ENCODE data around the gene ADAMTS10.
"Not testable (repeated sequence)": the region's sequence is repeated elsewhere in the genome, so short reads cannot be mapped to it uniquely, and the experiment has no call there.

GRCh38 chr19:8637070-8637469 is 26.6 kb upstream of the ADAMTS10 start:
- TF ChIP-seq CTCF, POLR2A (IDR thresholded peaks at IDR 0.05): not testable (repeated sequence)

All from heart left ventricle (tissue), 13 donors.